Stimulated activated CD8-positive, alpha-beta memory T cell treated with anti-CD3 and anti-CD28 coated beads, Interleukin-7, amount 100 ng/mL, for 48 hours (primary cell): ENCODE measurements around the gene SH3GL3.

Source experiments
- DNase-seq, 2 donors: peaks; one replicate each; pipeline ENCODE4 v3.0.0-alpha.2; 2020; ENCODE audit warnings: low read depth in 1 of 2; ENCODE audit errors: extremely low read depth in 1 of 2

SH3GL3 gene

GRCh38 chr15:83458381-83458780, 11.2 kb downstream of the SH3GL3 start:
- DNase-seq: no peak

DNA sequence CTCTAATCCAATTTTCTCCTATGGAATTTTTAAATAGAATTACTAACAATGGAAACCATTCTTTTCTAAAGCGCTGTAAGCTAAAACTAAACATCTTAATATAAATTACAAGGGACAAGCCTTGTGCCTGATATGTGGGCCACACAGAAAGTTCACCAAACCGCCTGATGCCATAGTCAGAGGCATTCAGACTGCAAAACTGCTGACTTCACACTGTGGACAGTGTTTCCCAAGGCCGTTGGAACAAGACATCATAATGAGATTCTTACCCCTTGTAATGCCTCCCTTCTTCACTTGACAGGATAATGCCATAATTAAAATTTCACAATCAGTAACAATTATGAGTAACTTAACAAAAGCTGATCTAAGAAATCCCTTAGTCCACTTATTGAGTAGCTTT, 14.9 kb downstream of the SH3GL3 start:
- DNase-seq: no peak

GRCh38 chr15:83462953-83463433, 15.9 kb downstream of the SH3GL3 start:
- DNase-seq: no peak

GRCh38 chr15:83470887-83471286, 23.7 kb downstream of the SH3GL3 start:
- DNase-seq: no peak

DNA sequence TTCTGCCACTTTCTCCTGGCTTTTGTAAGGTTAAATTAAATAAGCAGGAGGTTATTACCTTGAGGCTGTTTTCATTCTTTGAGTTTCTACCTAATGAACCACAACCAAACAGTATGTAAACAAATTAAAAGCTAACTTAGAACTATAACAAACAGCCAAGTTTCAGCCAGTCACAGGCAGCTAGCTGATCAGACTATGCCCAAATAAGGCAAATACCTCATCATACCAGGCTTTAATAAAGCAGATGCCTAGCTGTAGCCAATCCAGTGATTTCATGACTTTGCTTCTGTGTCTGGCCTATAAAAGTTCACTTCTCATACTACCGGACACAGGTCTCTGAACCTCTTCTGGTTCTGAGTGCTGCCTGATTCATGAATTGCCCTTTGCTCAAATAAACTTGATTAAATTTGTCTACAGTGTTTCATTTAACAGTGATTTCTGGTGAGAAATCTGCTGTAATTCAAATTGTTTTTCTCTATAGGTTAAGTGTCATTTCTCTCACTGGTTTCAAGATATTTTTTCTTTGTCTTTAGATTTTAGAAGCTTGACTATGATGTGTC, 24.2 kb downstream of the SH3GL3 start:
- no peak for DNase-seq

DNA sequence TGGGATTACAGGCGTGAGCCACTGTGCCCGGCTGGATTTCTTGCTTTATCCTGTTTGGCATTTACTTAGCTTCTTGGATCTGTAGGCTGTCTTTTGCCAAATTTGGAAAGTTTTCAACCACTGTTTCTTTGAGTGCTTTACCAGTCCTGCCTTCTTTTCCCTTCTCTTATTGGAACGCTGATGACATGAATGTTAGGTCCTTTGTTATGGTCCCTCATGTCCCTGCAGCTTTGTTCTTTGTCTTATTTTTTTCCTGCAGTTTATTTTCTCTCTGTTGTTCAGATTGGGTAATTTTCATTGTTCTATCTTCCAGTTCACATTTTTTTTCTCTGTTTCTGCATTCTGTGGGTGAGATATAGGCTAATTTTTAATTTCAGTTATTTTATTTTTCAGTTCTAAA, 25.0 kb downstream of the SH3GL3 start:
- no peak for DNase-seq

- DNase-seq: no peak
These were observed 25.7 kb downstream of the SH3GL3 start for GRCh38 chr15:83472797-83473196.

GRCh38 chr15:83474578-83474977, 27.4 kb downstream of the SH3GL3 start:
- DNase-seq: no peak

DNA sequence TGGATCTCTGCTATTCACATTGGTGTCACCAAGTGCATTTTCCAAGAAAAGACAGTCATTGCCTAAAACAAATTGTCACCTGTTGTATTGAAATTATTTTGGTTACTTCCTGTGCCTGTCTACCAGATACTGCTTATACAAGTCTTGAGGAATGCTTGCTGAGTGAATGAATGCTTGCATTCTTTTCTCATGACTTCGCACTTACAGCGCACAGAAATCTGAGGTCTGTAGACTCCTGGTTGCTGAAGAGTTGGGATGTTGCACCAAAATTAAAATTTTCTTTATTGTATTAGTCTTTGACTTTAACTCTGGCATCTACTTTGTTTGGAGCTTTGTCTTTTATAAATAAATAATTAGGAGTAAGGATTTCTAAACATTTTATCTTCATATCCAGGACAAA, 28.4 kb downstream of the SH3GL3 start:
- DNase-seq: no peak

- no peak for DNase-seq
These were observed 28.9 kb downstream of the SH3GL3 start for GRCh38 chr15:83476066-83476465.

DNA sequence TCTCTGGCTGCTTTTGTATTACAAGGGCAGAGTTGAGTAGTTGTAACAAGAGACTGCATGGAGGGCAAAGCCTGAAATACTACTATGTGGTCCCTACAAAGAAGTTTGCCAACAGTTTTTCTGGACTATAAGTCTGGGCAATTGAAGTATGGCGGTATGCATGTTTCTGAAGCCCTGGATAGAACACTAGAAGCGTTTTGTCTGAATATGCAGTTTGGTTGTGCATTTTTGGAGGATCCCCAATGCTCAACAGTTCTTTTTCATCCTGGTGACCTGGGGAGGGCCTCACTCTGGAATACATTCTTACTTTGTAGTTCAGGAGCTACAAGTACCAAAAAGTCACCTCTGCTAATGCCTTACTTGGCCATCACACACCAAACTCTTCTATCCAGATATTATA, 29.6 kb downstream of the SH3GL3 start:
- no peak for DNase-seq

DNA sequence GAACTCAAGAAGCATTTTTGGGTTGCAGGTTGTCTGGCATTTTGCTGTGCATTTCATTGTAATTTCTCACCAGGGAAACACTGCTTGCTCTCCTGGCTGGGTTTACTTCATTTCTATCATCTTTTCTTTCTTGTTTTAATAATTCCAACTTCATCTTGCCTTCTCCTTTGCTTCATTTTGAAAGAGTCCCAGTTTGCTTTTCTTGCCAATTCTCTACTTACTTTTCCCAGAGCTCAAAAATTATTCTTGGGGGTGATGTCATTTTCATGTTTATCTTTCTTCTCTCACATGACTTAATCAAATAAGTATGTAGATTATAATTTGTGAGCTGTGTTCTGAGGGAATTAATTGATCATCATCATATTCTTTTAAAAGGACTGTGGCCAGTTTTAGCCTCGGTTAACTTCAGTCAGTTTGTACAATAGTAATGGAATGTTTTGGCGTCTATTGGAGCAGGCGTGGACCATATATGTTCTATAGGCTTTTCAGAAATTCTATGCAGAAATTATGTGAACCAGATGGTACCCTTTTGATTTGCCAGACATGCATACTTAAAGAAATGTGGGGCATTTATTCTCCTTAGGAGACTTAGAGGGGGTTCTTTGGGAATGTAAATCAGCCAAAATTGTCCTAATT, 30.1 kb downstream of the SH3GL3 start:
- no peak for DNase-seq

GRCh38 chr15:83477808-83478537, 30.8 kb downstream of the SH3GL3 start:
- DNase-seq: no peak

GRCh38 chr15:83483612-83484011, 36.5 kb downstream of the SH3GL3 start:
- no peak for DNase-seq

GRCh38 chr15:83484636-83485035, 37.5 kb downstream of the SH3GL3 start:
- no peak for DNase-seq

- DNase-seq: no peak
These were observed 39.2 kb downstream of the SH3GL3 start for GRCh38 chr15:83486363-83486762.

GRCh38 chr15:83487519-83487918, 40.4 kb downstream of the SH3GL3 start:
- no peak for DNase-seq

DNA sequence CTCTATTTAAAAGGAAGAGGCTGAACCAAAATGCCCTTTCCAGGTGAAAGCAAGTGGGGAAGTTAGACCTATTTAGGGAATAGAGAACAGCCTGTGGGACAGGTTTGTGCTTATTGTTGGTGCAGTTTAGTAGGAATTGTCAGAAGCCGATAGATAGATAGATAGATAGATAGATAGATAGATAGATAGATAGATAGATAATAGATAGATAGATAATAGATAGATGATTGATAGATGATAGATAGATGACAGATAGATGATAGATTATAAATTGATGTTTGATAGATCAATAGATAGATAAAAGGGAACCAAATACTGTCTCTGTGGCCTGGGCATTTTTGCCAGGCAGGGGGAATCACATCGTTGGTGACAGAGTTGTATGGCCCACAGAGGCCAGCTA, 42.5 kb downstream of the SH3GL3 start:
- no peak for DNase-seq

GRCh38 chr15:83491486-83491885, 44.3 kb downstream of the SH3GL3 start:
- no peak for DNase-seq

DNA sequence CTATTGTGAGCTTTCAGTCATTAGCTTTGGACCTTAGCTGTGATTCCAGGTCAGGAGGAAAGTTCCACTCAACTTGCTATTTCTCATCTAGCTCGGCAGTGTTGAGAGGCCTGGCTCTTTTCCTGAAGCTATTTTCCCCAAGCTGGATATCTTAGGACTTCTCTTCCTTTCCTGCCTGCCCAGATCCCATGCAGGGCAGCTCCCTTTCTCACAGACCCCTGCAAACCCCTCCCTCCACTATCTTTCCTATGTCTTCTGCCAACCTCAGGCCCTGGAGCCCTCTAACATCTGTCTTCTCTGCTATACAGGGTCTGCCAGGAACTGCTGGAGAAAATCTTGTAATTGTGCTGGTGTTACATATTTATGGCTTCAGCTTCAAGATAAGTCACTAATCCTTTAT, 49.6 kb downstream of the SH3GL3 start:
- no peak for DNase-seq

- no peak for DNase-seq
These were observed 51.2 kb downstream of the SH3GL3 start for GRCh38 chr15:83498374-83498773.

- DNase-seq: no peak
These were observed 51.7 kb downstream of the SH3GL3 start for GRCh38 chr15:83498801-83499200.
